Measurements from ENCODE around the gene TAB2.

DNA sequence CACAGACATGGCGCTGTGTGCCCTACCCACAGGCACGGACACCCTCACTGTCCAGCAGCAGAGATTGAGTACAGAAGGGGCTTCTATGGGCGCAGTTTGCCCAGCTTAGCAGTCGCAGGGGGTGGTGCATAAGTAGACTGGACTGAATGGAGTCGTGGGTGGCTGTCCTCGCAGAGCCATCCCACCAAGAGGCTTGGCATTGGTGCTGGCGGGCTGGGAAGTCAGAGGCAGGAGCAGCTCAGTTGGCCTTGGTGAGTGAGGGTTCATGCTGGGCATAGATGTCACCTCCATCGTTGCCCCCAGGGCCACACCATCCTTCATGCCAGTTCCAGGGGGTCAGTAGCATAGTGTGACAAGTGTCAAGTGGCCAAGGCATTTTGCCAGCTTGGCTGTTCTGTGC, 107.7 kb downstream of the TAB2 start:
- TF ChIP-seq ZNF366 (tag by site-specific recombination; conservative IDR thresholded peaks at IDR 0.05) (no peak), SALL2 (tag by site-specific recombination; IDR thresholded peaks at IDR 0.05; ENCODE audit: borderline replicate concordance) (no peak), ZNF596 (tag by site-specific recombination; IDR thresholded peaks at IDR 0.05) (no peak), ZBTB17 (tag by site-specific recombination; IDR thresholded peaks at IDR 0.05) (no peak), ZFP41 (tag by site-specific recombination; IDR thresholded peaks at IDR 0.05; ENCODE audit: borderline replicate concordance) (no peak), ZNF292 (tag by site-specific recombination; IDR thresholded peaks at IDR 0.05; ENCODE audit: borderline replicate concordance, low read depth) (no peak), MYNN (tag by site-specific recombination; IDR thresholded peaks at IDR 0.05; ENCODE audit: borderline replicate concordance) (no peak), ZBTB21 (tag by site-specific recombination; IDR thresholded peaks at IDR 0.05) (no peak)
- TF ChIP-seq, protein P1, sequence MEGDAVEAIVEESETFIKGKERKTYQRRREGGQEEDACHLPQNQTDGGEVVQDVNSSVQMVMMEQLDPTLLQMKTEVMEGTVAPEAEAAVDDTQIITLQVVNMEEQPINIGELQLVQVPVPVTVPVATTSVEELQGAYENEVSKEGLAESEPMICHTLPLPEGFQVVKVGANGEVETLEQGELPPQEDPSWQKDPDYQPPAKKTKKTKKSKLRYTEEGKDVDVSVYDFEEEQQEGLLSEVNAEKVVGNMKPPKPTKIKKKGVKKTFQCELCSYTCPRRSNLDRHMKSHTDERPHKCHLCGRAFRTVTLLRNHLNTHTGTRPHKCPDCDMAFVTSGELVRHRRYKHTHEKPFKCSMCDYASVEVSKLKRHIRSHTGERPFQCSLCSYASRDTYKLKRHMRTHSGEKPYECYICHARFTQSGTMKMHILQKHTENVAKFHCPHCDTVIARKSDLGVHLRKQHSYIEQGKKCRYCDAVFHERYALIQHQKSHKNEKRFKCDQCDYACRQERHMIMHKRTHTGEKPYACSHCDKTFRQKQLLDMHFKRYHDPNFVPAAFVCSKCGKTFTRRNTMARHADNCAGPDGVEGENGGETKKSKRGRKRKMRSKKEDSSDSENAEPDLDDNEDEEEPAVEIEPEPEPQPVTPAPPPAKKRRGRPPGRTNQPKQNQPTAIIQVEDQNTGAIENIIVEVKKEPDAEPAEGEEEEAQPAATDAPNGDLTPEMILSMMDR (tag by site-specific recombination; IDR thresholded peaks at IDR 0.05) = no peak
- TF ChIP-seq, protein P2, sequence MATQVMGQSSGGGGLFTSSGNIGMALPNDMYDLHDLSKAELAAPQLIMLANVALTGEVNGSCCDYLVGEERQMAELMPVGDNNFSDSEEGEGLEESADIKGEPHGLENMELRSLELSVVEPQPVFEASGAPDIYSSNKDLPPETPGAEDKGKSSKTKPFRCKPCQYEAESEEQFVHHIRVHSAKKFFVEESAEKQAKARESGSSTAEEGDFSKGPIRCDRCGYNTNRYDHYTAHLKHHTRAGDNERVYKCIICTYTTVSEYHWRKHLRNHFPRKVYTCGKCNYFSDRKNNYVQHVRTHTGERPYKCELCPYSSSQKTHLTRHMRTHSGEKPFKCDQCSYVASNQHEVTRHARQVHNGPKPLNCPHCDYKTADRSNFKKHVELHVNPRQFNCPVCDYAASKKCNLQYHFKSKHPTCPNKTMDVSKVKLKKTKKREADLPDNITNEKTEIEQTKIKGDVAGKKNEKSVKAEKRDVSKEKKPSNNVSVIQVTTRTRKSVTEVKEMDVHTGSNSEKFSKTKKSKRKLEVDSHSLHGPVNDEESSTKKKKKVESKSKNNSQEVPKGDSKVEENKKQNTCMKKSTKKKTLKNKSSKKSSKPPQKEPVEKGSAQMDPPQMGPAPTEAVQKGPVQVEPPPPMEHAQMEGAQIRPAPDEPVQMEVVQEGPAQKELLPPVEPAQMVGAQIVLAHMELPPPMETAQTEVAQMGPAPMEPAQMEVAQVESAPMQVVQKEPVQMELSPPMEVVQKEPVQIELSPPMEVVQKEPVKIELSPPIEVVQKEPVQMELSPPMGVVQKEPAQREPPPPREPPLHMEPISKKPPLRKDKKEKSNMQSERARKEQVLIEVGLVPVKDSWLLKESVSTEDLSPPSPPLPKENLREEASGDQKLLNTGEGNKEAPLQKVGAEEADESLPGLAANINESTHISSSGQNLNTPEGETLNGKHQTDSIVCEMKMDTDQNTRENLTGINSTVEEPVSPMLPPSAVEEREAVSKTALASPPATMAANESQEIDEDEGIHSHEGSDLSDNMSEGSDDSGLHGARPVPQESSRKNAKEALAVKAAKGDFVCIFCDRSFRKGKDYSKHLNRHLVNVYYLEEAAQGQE (tag by site-specific recombination; IDR thresholded peaks at IDR 0.05) = no peak
